ENCODE data around the gene MOBP. TPM values are rescaled to one million over a fixed set of nuclear protein-coding genes. Genes with fewer than 3 reads are reported as not detected.

Gene MOBP
- total RNA-seq, 1 donor: not detected

- TF ChIP-seq CTCF (IDR thresholded peaks at IDR 0.05; ENCODE audit: insufficient read depth, low read depth, low read length): no peak
- DNase-seq (ENCODE audit: low read depth): no peak
- no peak overlapping the region for H3K4me3 ChIP-seq (ENCODE audit: low read depth, low read length)
These were observed 24.4 kb downstream of the MOBP start for GRCh38 chr3:39491733-39492350.

GRCh38 chr3:39494781-39495180 is 27.3 kb downstream of the MOBP start:
- no peak overlapping the region for H3K4me3 ChIP-seq (ENCODE audit: low read depth, low read length)
- DNase-seq (ENCODE audit: low read depth): no peak
- no peak for TF ChIP-seq CTCF (IDR thresholded peaks at IDR 0.05; ENCODE audit: insufficient read depth, low read depth, low read length)

- H3K4me3 ChIP-seq (ENCODE audit: low read depth, low read length): no peak overlapping the region
- no peak for TF ChIP-seq CTCF (IDR thresholded peaks at IDR 0.05; ENCODE audit: insufficient read depth, low read depth, low read length)
- DNase-seq (ENCODE audit: low read depth): no peak
These were observed 30.3 kb downstream of the MOBP start for GRCh38 chr3:39497753-39498152.

- H3K4me3 ChIP-seq (ENCODE audit: low read depth, low read length): no peak overlapping the region
- TF ChIP-seq CTCF (IDR thresholded peaks at IDR 0.05; ENCODE audit: insufficient read depth, low read depth, low read length): no peak
- no peak for DNase-seq (ENCODE audit: low read depth)
These were observed 32.3 kb downstream of the MOBP start for GRCh38 chr3:39499651-39500273.

- no peak overlapping the region for H3K4me3 ChIP-seq (ENCODE audit: low read depth, low read length)
- no peak for DNase-seq (ENCODE audit: low read depth)
- no peak for TF ChIP-seq CTCF (IDR thresholded peaks at IDR 0.05; ENCODE audit: insufficient read depth, low read depth, low read length)
These were observed 33.6 kb downstream of the MOBP start for GRCh38 chr3:39501059-39501458.

- no peak for DNase-seq (ENCODE audit: low read depth)
- no peak overlapping the region for H3K4me3 ChIP-seq (ENCODE audit: low read depth, low read length)
- no peak for TF ChIP-seq CTCF (IDR thresholded peaks at IDR 0.05; ENCODE audit: insufficient read depth, low read depth, low read length)
These were observed 34.7 kb downstream of the MOBP start for GRCh38 chr3:39501968-39502837.
